Measurements from ENCODE around the gene HACD2.

Gene HACD2

GRCh38 chr3:123481722-123482457 lies 103.0 kb downstream of the HACD2 start:
- DNase-seq (ENCODE audit: low read depth): no peak

- DNase-seq (ENCODE audit: low read depth): no peak
Measured at GRCh38 chr3:123481071-123481470, 103.8 kb downstream of the HACD2 start.

- DNase-seq (ENCODE audit: low read depth): no peak
Measured at GRCh38 chr3:123480428-123480827, 104.4 kb downstream of the HACD2 start.

GRCh38 chr3:123479891-123480290 lies 105.0 kb downstream of the HACD2 start:
- DNase-seq (ENCODE audit: low read depth): no peak

- DNase-seq (ENCODE audit: low read depth): no peak
Measured at GRCh38 chr3:123478314-123478713, 106.5 kb downstream of the HACD2 start.

GRCh38 chr3:123476967-123477750 lies 107.7 kb downstream of the HACD2 start:
- DNase-seq (ENCODE audit: low read depth): no peak

- DNase-seq (ENCODE audit: low read depth): no peak
Measured at GRCh38 chr3:123475786-123476185, 109.1 kb downstream of the HACD2 start.

- DNase-seq (ENCODE audit: low read depth): no peak
Measured at GRCh38 chr3:123471106-123471505, 113.7 kb downstream of the HACD2 start.

- no peak for DNase-seq (ENCODE audit: low read depth)
Measured at GRCh38 chr3:123469323-123469995, 115.4 kb downstream of the HACD2 start.

GRCh38 chr3:123467046-123467445 lies 117.8 kb downstream of the HACD2 start:
- no peak for DNase-seq (ENCODE audit: low read depth)

GRCh38 chr3:123464211-123464610 lies 120.6 kb downstream of the HACD2 start:
- DNase-seq (ENCODE audit: low read depth): peak; percentile 4

- DNase-seq (ENCODE audit: low read depth): no peak
Measured at GRCh38 chr3:123459862-123460261, 125.0 kb downstream of the HACD2 start.

- no peak for DNase-seq (ENCODE audit: low read depth)
Measured at GRCh38 chr3:123458255-123458654, 126.6 kb downstream of the HACD2 start.

GRCh38 chr3:123457841-123458240 lies 127.0 kb downstream of the HACD2 start:
- no peak for DNase-seq (ENCODE audit: low read depth)

- no peak for DNase-seq (ENCODE audit: low read depth)
Measured at GRCh38 chr3:123453675-123454074, 131.2 kb downstream of the HACD2 start.

- no peak for DNase-seq (ENCODE audit: low read depth)
Measured at GRCh38 chr3:123451186-123451585, 133.7 kb downstream of the HACD2 start.

- DNase-seq (ENCODE audit: low read depth): no peak
Measured at GRCh38 chr3:123449997-123450604, 134.8 kb downstream of the HACD2 start.

- peak; percentile 5 for DNase-seq (ENCODE audit: low read depth)
Measured at GRCh38 chr3:123449102-123449996, 135.5 kb downstream of the HACD2 start.

- no peak for DNase-seq (ENCODE audit: low read depth)
Measured at GRCh38 chr3:123448536-123449101, 136.2 kb downstream of the HACD2 start, which contains the start of gene ADCY5. Gene ADCY5 (minus strand): TSS chr3:123449090. CDS start chr3:123448545, 545 bp downstream.

- DNase-seq (ENCODE audit: low read depth): no peak
Measured at GRCh38 chr3:123447749-123448517, 136.9 kb downstream of the HACD2 start.

Data from amniotic epithelial cell (primary cell).